HepG2 (cell line): ENCODE results near the gene MRPL38. TPM values are rescaled to one million over a fixed set of nuclear protein-coding genes. Genes with fewer than 3 reads are reported as not detected.

Experiments used
- FOXO1 ChIP-seq: sonication (generic); formaldehyde crosslinking; IDR thresholded peaks from 2 replicates; pipeline ENCODE4 v1.4.0; 2020; ENCODE audit warnings: missing genetic modification reagents
- GABPB1 ChIP-seq: IDR thresholded peaks from 2 replicates; pipeline ENCODE4 v1.6.1; 2016; ENCODE audit warnings: mild to moderate bottlenecking, missing genetic modification reagents, moderate library complexity, missing compliant biosample characterization
- IRF2 ChIP-seq: IDR thresholded peaks from 2 replicates; pipeline ENCODE4 v1.6.1; 2018; ENCODE audit warnings: missing genetic modification reagents, missing compliant biosample characterization
- KMT2B ChIP-seq: IDR thresholded peaks from 2 replicates; pipeline ENCODE4 v1.6.1; 2016; ENCODE audit warnings: missing genetic modification reagents, missing compliant biosample characterization
- MTF1 ChIP-seq: sonication (generic); formaldehyde crosslinking; IDR thresholded peaks from 2 replicates; pipeline ENCODE4 v1.5.0; 2020; ENCODE audit warnings: missing genetic modification reagents
- PHF8 ChIP-seq: sonication (generic); formaldehyde crosslinking; IDR thresholded peaks from 2 replicates; pipeline ENCODE4 v1.5.0; 2020; ENCODE audit warnings: missing genetic modification reagents
- SP4 ChIP-seq: sonication (generic); formaldehyde crosslinking; IDR thresholded peaks from 2 replicates; pipeline ENCODE4 v1.8.1; 2023; ENCODE audit warnings: mild to moderate bottlenecking, missing genetic modification reagents
- TGIF2 ChIP-seq: IDR thresholded peaks from 2 replicates; pipeline ENCODE4 v1.6.1; 2016; ENCODE audit warnings: control low read depth, missing compliant biosample characterization
- ZNF121 ChIP-seq: sonication (generic); formaldehyde crosslinking; IDR thresholded peaks from 2 replicates; pipeline ENCODE4 v1.5.0; 2020; ENCODE audit warnings: mild to moderate bottlenecking, missing genetic modification reagents
- ZNF207 ChIP-seq: fragments of 450-650 bp; IDR thresholded peaks from 2 replicates; pipeline ENCODE4 v1.6.1; 2016; ENCODE audit warnings: antibody characterized with exemption, borderline replicate concordance
- ZNF264 ChIP-seq: sonication (generic); formaldehyde crosslinking; IDR thresholded peaks from 2 replicates; pipeline ENCODE4 v1.4.0; 2020; ENCODE audit warnings: missing genetic modification reagents
- ZNF282 ChIP-seq: fragments of 450-650 bp; IDR thresholded peaks from 2 replicates; pipeline ENCODE4 v1.6.1; 2018; ENCODE audit not compliant: partially characterized antibody
- ZNF292 ChIP-seq: sonication (generic); formaldehyde crosslinking; IDR thresholded peaks from 2 replicates; pipeline ENCODE4 v1.8.1; 2022; ENCODE audit warnings: mild to moderate bottlenecking, low read depth, missing genetic modification reagents, borderline replicate concordance
- ZNF44 ChIP-seq: sonication (generic); formaldehyde crosslinking; IDR thresholded peaks from 2 replicates; pipeline ENCODE4 v1.5.1; 2020; ENCODE audit warnings: mild to moderate bottlenecking, missing genetic modification reagents
- ZNF547 ChIP-seq: sonication (generic); formaldehyde crosslinking; IDR thresholded peaks from 2 replicates; pipeline ENCODE4 v1.5.1; 2020; ENCODE audit warnings: mild to moderate bottlenecking, missing genetic modification reagents
- ZNF598 ChIP-seq: sonication (generic); formaldehyde crosslinking; IDR thresholded peaks from 2 replicates; pipeline ENCODE4 v1.5.1; 2020; ENCODE audit warnings: mild to moderate bottlenecking, missing genetic modification reagents, borderline replicate concordance
- ZNF670 ChIP-seq: sonication (generic); formaldehyde crosslinking; IDR thresholded peaks from 2 replicates; pipeline ENCODE4 v1.8.0; 2022; ENCODE audit warnings: mild to moderate bottlenecking, missing genetic modification reagents, borderline replicate concordance
- ZNF761 ChIP-seq: sonication (generic); formaldehyde crosslinking; conservative IDR thresholded peaks from 2 replicates; pipeline ENCODE4 v1.4.0; 2020; ENCODE audit warnings: mild to moderate bottlenecking, missing genetic modification reagents
- ZNF790 ChIP-seq: sonication (generic); formaldehyde crosslinking; IDR thresholded peaks from 2 replicates; pipeline ENCODE4 v1.8.0; 2022; ENCODE audit warnings: missing genetic modification reagents, mild to moderate bottlenecking, borderline replicate concordance
- polyA plus RNA-seq, 8 experiments: library from polyadenylated mRNA; depleted of rRNA in 3 of 8; stranded (reverse) in 7 of 8; unstranded in 1 of 8; fragments of >200 nt; fragmentation: Illumina TruSeq in 4 of 8; extraction: Trizol in 4 of 8; gene quantifications; 2 replicates each; pipeline versions ENCODE4 v1.2.1 to v1.2.3, GENCODE V29; 2011 to 2016; ENCODE audit warnings: low read depth in 4 of 8, missing spikeins in 1 of 8, mixed read lengths in 1 of 8; ENCODE audit not compliant: insufficient read depth in 1 of 8
- total RNA-seq, 5 experiments: library from RNA; depleted of rRNA; stranded (reverse); fragments of >200 nt; fragmentation: Illumina TruSeq; extraction: Trizol; gene quantifications; 2 replicates each; pipeline ENCODE4 v1.2.3, GENCODE V29; 2016; ENCODE audit warnings: low read depth in 1 of 5
- TF ChIP-seq, protein P1 (sequence below): sonication (generic); formaldehyde crosslinking; IDR thresholded peaks from 2 replicates; pipeline ENCODE4 v1.4.0; 2020; ENCODE audit warnings: missing genetic modification reagents, low read depth, mild to moderate bottlenecking, borderline replicate concordance
- TF ChIP-seq, protein P2 (sequence below): sonication (generic); formaldehyde crosslinking; IDR thresholded peaks from 2 replicates; pipeline ENCODE4 v1.4.0; 2020; ENCODE audit warnings: mild to moderate bottlenecking, missing genetic modification reagents
- TF ChIP-seq, protein P3 (sequence below): sonication (generic); formaldehyde crosslinking; IDR thresholded peaks from 2 replicates; pipeline ENCODE4 v1.5.1; 2020; ENCODE audit warnings: mild to moderate bottlenecking, missing genetic modification reagents, moderate library complexity

The MRPL38 gene
- total and polyA plus RNA-seq, 2 of the 13 experiments (the other 11 are each of a cell fraction or from before 2014, with no cell fraction given) = 83.7 to 125 TPM

DNA sequence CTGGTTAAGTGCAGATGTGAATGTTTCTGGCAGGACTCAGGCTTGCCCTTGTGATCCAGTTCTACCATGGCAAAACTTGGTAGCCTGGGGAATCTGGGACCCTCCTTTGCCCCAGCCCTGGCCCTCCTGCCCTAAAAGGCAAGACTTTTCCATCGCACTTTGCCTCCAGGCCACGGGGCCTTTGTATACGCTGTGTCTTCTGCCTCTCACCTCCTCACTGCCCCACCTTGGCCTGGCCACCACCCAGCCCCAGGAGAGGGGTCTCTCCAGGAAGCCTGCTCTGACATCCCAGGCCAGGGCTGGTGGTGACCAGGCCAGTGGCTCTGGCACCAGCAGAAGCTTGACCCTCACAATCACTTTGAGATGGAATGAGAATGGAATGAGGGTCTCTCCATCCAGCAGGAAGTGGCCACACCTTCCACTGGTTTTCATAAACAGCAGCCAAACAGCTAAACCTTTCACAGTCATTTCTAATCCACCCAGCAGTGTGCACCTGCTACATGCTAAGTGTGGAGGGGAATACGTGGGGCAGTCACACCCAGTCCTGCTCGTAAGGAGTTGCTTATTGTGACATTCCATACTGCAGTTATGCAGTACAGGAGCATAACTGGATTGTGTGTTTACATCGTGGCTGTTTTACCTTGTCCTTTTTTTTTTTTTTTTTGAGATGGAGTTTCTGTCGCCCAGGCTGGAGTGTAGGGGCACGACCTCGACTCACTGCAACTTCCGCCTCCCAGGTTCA lies 1.6 kb upstream of the MRPL38 start (continued):
- TF ChIP-seq ZNF790 (CRISPR knock-in tag) (no peak), ZNF670 (CRISPR knock-in tag) (no peak), TGIF2 (CRISPR knock-in tag) (0 out of 2 replicates have a peak, but pooled peaks have one; percentile 50), ZNF547 (CRISPR knock-in tag) (0 out of 2 replicates have a peak, but pooled peaks have one; percentile 38), ZNF264 (CRISPR knock-in tag) (no peak), ZNF598 (peak; percentile 64; the same call in 1 of the 2 replicates), SP4 (no peak), KMT2B (no peak), ZNF44 (CRISPR knock-in tag) (0 out of 2 replicates have a peak, but pooled peaks have one; percentile 56), MTF1 (no peak), ZNF292 (CRISPR knock-in tag) (no peak), PHF8 (CRISPR knock-in tag) (0 out of 2 replicates have a peak, but pooled peaks have one; percentile 18), ZNF761 (CRISPR knock-in tag) (0 out of 2 replicates have a peak, but pooled peaks have one; percentile 23), FOXO1 (0 out of 2 replicates have a peak, but pooled peaks have one; percentile 16), ZNF121 (CRISPR knock-in tag) (no peak), ZNF282 (no peak), GABPB1 (CRISPR knock-in tag) (peak; percentile 15; the same call in 1 of the 2 replicates), ZNF207 (no peak), IRF2 (no peak)
- TF ChIP-seq, protein P1, sequence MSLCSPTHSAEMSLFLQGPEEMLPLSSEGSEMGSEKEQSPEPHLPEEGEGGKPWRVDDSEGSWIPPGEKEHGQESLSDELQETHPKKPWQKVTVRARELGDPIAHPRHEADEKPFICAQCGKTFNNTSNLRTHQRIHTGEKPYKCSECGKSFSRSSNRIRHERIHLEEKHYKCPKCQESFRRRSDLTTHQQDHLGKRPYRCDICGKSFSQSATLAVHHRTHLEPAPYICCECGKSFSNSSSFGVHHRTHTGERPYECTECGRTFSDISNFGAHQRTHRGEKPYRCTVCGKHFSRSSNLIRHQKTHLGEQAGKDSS (CRISPR knock-in tag) = 0 out of 2 replicates have a peak, but pooled peaks have one; percentile 29
- TF ChIP-seq, protein P2, sequence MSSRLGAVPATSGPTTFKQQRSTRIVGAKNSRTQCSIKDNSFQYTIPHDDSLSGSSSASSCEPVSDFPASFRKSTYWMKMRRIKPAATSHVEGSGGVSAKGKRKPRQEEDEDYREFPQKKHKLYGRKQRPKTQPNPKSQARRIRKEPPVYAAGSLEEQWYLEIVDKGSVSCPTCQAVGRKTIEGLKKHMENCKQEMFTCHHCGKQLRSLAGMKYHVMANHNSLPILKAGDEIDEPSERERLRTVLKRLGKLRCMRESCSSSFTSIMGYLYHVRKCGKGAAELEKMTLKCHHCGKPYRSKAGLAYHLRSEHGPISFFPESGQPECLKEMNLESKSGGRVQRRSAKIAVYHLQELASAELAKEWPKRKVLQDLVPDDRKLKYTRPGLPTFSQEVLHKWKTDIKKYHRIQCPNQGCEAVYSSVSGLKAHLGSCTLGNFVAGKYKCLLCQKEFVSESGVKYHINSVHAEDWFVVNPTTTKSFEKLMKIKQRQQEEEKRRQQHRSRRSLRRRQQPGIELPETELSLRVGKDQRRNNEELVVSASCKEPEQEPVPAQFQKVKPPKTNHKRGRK (CRISPR knock-in tag) = no peak
- TF ChIP-seq, protein P3, sequence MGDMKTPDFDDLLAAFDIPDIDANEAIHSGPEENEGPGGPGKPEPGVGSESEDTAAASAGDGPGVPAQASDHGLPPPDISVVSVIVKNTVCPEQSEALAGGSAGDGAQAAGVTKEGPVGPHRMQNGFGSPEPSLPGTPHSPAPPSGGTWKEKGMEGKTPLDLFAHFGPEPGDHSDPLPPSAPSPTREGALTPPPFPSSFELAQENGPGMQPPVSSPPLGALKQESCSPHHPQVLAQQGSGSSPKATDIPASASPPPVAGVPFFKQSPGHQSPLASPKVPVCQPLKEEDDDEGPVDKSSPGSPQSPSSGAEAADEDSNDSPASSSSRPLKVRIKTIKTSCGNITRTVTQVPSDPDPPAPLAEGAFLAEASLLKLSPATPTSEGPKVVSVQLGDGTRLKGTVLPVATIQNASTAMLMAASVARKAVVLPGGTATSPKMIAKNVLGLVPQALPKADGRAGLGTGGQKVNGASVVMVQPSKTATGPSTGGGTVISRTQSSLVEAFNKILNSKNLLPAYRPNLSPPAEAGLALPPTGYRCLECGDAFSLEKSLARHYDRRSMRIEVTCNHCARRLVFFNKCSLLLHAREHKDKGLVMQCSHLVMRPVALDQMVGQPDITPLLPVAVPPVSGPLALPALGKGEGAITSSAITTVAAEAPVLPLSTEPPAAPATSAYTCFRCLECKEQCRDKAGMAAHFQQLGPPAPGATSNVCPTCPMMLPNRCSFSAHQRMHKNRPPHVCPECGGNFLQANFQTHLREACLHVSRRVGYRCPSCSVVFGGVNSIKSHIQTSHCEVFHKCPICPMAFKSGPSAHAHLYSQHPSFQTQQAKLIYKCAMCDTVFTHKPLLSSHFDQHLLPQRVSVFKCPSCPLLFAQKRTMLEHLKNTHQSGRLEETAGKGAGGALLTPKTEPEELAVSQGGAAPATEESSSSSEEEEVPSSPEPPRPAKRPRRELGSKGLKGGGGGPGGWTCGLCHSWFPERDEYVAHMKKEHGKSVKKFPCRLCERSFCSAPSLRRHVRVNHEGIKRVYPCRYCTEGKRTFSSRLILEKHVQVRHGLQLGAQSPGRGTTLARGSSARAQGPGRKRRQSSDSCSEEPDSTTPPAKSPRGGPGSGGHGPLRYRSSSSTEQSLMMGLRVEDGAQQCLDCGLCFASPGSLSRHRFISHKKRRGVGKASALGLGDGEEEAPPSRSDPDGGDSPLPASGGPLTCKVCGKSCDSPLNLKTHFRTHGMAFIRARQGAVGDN (CRISPR knock-in tag) = peak; percentile 64
